Fibroblast of pulmonary artery (primary cell): ENCODE data around the gene TCERG1L.

Experiments
- DNase-seq: peaks from one replicate; pipeline ENCODE4 v3.0.0-alpha.2; 2010; ENCODE audit warnings: low read depth
- H3K4me3 ChIP-seq: replicated peaks from 2 replicates; pipeline ENCODE4 v1.5.1; 2011; ENCODE audit warnings: low read depth, mild to moderate bottlenecking, control low read depth, low read length, moderate library complexity
- TF ChIP-seq, protein P1 (sequence below): IDR thresholded peaks from 2 replicates; pipeline ENCODE4 v1.5.1; 2011; ENCODE audit warnings: mild to moderate bottlenecking, control low read depth, low read length, inconsistent platforms; ENCODE audit errors: missing control alignments

Gene TCERG1L

DNA sequence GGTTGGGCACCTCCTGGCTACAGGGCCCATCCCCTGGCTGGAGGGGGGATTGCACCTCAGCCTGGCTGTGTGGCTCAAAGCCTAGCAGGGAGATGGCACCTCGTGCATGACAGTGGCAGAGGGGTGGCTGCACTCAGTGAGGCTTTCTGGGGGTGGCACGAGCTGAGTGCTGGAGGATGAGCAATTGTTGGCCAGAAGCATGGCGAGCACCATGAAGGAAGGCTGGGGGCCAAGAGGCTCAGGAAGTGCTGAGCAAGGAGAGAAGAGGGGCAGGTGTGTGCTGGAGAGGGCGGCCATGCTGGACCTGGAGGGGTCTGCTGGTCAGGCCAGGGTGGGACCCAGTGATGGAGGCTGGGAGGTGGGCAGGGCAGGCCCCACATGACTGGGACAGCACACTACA, 65.4 kb downstream of the TCERG1L start:
- TF ChIP-seq, protein P1, sequence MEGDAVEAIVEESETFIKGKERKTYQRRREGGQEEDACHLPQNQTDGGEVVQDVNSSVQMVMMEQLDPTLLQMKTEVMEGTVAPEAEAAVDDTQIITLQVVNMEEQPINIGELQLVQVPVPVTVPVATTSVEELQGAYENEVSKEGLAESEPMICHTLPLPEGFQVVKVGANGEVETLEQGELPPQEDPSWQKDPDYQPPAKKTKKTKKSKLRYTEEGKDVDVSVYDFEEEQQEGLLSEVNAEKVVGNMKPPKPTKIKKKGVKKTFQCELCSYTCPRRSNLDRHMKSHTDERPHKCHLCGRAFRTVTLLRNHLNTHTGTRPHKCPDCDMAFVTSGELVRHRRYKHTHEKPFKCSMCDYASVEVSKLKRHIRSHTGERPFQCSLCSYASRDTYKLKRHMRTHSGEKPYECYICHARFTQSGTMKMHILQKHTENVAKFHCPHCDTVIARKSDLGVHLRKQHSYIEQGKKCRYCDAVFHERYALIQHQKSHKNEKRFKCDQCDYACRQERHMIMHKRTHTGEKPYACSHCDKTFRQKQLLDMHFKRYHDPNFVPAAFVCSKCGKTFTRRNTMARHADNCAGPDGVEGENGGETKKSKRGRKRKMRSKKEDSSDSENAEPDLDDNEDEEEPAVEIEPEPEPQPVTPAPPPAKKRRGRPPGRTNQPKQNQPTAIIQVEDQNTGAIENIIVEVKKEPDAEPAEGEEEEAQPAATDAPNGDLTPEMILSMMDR: no peak
- H3K4me3 ChIP-seq: no peak overlapping the region
- DNase-seq: no peak

DNA sequence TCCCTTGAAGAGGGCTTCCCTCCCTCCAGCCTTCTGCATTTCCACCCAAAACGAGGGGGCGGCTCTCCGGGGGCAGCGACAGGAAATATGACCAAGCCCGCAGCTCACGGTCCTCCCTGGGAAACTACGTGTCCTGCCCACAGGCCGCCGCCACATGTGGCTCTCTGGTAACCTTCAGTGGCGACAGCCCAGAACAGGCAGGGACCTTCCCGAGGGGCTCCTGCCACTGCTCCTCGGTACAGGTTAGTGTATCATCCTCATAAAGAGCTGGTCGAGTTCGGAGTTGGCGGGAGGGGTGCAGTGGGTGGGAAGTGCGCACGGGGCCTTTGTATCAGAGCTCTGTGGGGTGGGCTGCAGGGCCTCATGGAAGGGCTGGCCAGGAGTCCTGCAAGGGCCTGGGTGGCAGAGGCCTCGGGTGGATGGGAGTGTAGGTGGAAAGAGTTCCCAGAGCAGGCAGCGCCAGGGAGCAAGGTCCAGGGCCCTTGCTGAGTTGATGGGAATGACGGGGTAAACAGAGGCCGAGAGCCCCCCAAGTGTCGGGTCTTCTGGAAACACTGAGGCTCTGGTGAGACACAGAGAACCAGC, 66.0 kb downstream of the TCERG1L start:
- H3K4me3 ChIP-seq: no peak overlapping the region
- DNase-seq: no peak
- TF ChIP-seq, protein P1: no peak

DNA sequence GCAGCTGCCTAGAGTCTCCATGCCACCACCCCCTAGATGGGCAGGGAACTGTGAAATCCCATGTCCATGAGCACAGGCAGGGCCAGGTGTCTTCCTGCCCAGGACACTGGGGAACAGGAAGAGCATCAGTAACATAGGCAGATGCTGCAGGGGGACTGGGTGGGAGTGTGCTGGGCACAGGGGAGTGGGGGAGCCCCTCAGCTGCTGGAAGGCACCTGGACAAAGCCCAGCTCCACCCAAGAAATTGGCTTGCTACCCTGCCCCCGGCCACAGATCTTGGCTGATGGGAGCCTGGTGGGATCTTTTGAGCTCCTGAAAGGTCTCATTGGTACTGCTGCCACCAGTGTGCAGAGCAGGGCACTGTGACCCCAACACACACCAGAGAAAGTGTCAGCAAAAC, 66.7 kb downstream of the TCERG1L start:
- no peak overlapping the region for H3K4me3 ChIP-seq
- TF ChIP-seq, protein P1: no peak
- DNase-seq: no peak

DNA sequence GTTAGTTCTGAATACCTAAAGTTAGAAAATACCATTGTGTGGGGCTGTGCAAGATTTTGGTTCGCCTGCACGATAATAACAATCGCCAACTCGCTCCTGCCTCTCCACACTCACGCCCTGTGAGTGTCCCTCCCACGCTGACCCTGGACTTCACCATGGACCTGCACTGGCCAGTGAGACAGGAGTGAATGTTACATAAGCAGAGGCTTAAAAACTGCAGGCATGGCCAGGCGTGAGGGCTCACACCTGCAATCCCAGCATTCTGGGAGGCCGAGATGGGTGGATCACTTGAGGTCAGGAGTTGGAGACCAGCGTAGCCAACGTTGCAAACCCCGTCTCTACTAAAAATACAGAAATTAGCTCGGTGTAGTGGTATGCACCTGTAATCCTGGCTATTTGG, 68.4 kb downstream of the TCERG1L start:
- TF ChIP-seq, protein P1: no peak
- no peak overlapping the region for H3K4me3 ChIP-seq

DNA sequence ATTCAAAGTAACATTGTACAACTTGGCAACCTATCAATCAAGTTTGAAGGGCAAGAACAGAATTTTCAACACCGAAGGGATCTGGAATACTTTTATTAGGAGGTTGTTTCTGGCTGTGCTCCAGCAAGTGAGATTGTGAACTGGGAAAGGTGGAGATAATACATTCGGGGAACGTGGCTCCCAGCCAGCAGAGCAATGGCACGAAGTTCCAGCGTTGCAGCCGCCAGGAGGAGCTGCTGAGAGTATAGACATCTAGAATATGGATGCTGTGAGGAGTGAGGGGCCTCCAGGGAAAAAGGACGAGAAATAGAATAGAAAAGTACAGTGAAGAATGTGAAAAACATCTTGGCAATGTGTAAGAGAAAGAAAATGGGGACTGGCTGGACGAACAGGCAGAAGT, 69.5 kb downstream of the TCERG1L start:
- TF ChIP-seq, protein P1: no peak
- no peak for DNase-seq
- no peak overlapping the region for H3K4me3 ChIP-seq

More for the DNA sequence above, 68.4 kb downstream of the TCERG1L start:
- DNase-seq: no peak

- TF ChIP-seq, protein P1: no peak
- H3K4me3 ChIP-seq: no peak overlapping the region
- DNase-seq: no peak
Observed at GRCh38 chr10:131240691-131241090, 70.8 kb downstream of the TCERG1L start.

- TF ChIP-seq, protein P1: no peak
- no peak for DNase-seq
- no peak overlapping the region for H3K4me3 ChIP-seq
Observed at GRCh38 chr10:131239926-131240325, 71.6 kb downstream of the TCERG1L start.
